ENCODE results near the gene DENND1A.
"Not testable (repeated sequence)": the region's sequence is repeated elsewhere in the genome, so short reads cannot be mapped to it uniquely, and the experiment has no call there.

Gene DENND1A

GRCh38 chr9:123445981-123446610 is 483.8 kb downstream of the DENND1A start:
- no peak for DNase-seq

- DNase-seq = no peak
These were observed 484.8 kb downstream of the DENND1A start for GRCh38 chr9:123445116-123445515.

- no peak for DNase-seq
These were observed 488.2 kb downstream of the DENND1A start for GRCh38 chr9:123441769-123442168.

GRCh38 chr9:123440256-123440655 is 489.7 kb downstream of the DENND1A start:
- no peak for DNase-seq

- DNase-seq = no peak
These were observed 491.1 kb downstream of the DENND1A start for GRCh38 chr9:123438821-123439220.

- no peak for DNase-seq
These were observed 491.6 kb downstream of the DENND1A start for GRCh38 chr9:123438321-123438720.

- no peak for DNase-seq
These were observed 492.7 kb downstream of the DENND1A start for GRCh38 chr9:123437201-123437600.

GRCh38 chr9:123435471-123435870 is 494.5 kb downstream of the DENND1A start:
- no peak for DNase-seq

- no peak for DNase-seq
These were observed 495.2 kb downstream of the DENND1A start for GRCh38 chr9:123434619-123435240.

- DNase-seq = no peak
These were observed 497.3 kb downstream of the DENND1A start for GRCh38 chr9:123432331-123433236.

GRCh38 chr9:123431581-123431980 is 498.3 kb downstream of the DENND1A start:
- no peak for DNase-seq

GRCh38 chr9:123428450-123428849 is 501.5 kb downstream of the DENND1A start:
- DNase-seq = not testable (repeated sequence)

GRCh38 chr9:123426406-123426805 is 503.5 kb downstream of the DENND1A start:
- DNase-seq = no peak

- no peak for DNase-seq
These were observed 504.0 kb downstream of the DENND1A start for GRCh38 chr9:123425836-123426365.

- DNase-seq = no peak
These were observed 504.6 kb downstream of the DENND1A start for GRCh38 chr9:123425261-123425821.

GRCh38 chr9:123424552-123425225 is 505.2 kb downstream of the DENND1A start:
- DNase-seq = no peak

- no peak for DNase-seq
These were observed 505.8 kb downstream of the DENND1A start for GRCh38 chr9:123424131-123424530.

- DNase-seq = no peak
These were observed 506.6 kb downstream of the DENND1A start for GRCh38 chr9:123423311-123423640.

GRCh38 chr9:123422635-123423310 is 507.2 kb downstream of the DENND1A start:
- DNase-seq = no peak

GRCh38 chr9:123421801-123422455 is 508.0 kb downstream of the DENND1A start:
- DNase-seq = no peak

GRCh38 chr9:123421186-123421585 is 508.7 kb downstream of the DENND1A start:
- DNase-seq = no peak

Measured in NCI-H2029 treated with DMSO at 0.1 percent for 48 hours (cell line).